MM.1S (cell line): ENCODE measurements around the gene COL13A1.

Source experiments
- DNase-seq: peaks from one replicate; pipeline ENCODE4 v3.0.0-alpha.2; 2015
- H2AFZ ChIP-seq: fragments of 300-600 bp; sonication (generic); 2 replicates; pipeline ENCODE4 v1.6.0; 2016; ENCODE audit warnings: antibody characterized with exemption, low read length
- H3F3A ChIP-seq: fragments of 300-600 bp; sonication (generic); 2 replicates; pipeline ENCODE4 v1.6.1; 2016; ENCODE audit warnings: mild to moderate bottlenecking, antibody characterized with exemption, low read length, moderate library complexity, mixed read lengths; ENCODE audit not compliant: insufficient read depth
- H3K27ac ChIP-seq: fragments of 300-600 bp; sonication (generic); 2 replicates; pipeline ENCODE4 v1.5.1; 2016; ENCODE audit warnings: mild to moderate bottlenecking, low read length
- H3K27me3 ChIP-seq: fragments of 300-600 bp; sonication (generic); replicated peaks from 2 replicates; pipeline ENCODE4 v1.6.0; 2016; ENCODE audit warnings: low read length; ENCODE audit not compliant: insufficient read depth
- H3K36me3 ChIP-seq: fragments of 300-600 bp; sonication (generic); replicated peaks from 2 replicates; pipeline ENCODE4 v1.6.1; 2016; ENCODE audit warnings: mild to moderate bottlenecking, low read length, mixed read lengths; ENCODE audit not compliant: insufficient read depth
- H3K4me1 ChIP-seq: fragments of 300-600 bp; sonication (generic); 2 replicates; pipeline ENCODE4 v1.6.1; 2016; ENCODE audit warnings: low read length, mixed read lengths
- H3K4me2 ChIP-seq: fragments of 300-600 bp; sonication (generic); 2 replicates; pipeline ENCODE4 v1.6.0; 2016; ENCODE audit warnings: low read depth, low read length
- H3K4me3 ChIP-seq: fragments of 300-600 bp; sonication (generic); 2 replicates; pipeline ENCODE4 v1.5.1; 2016; ENCODE audit warnings: low read length, mixed read lengths
- H3K79me2 ChIP-seq: fragments of 300-600 bp; sonication (generic); 2 replicates; pipeline ENCODE4 v1.6.1; 2016; ENCODE audit warnings: mixed run types, low read length, mixed read lengths
- H3K9ac ChIP-seq: fragments of 300-600 bp; sonication (generic); 2 replicates; pipeline ENCODE4 v1.6.1; 2016; ENCODE audit warnings: low read length, mixed read lengths
- H3K9me2 ChIP-seq: fragments of 300-600 bp; sonication (generic); replicated peaks from 2 replicates; pipeline ENCODE4 v1.6.1; 2016; ENCODE audit warnings: mild to moderate bottlenecking, low read length, mixed read lengths; ENCODE audit not compliant: insufficient read depth
- H3K9me3 ChIP-seq: fragments of 300-600 bp; sonication (generic); replicated peaks from 2 replicates; pipeline ENCODE4 v1.6.1; 2016; ENCODE audit warnings: mild to moderate bottlenecking, low read length, mixed read lengths; ENCODE audit not compliant: insufficient read depth
- H4K20me1 ChIP-seq: fragments of 300-600 bp; sonication (generic); 2 replicates; pipeline ENCODE4 v1.6.1; 2016; ENCODE audit warnings: mild to moderate bottlenecking, low read length, moderate library complexity, mixed read lengths; ENCODE audit not compliant: insufficient read depth
- CTCF ChIP-seq: fragments of 300-600 bp; sonication (generic); IDR thresholded peaks from 2 replicates; pipeline ENCODE4 v1.5.1; 2016; ENCODE audit warnings: antibody characterized with exemption, low read length, mixed read lengths
- EZH2 ChIP-seq: fragments of 300-600 bp; sonication (generic); optimal IDR thresholded peaks from 2 replicates; pipeline ENCODE3; 2017; ENCODE audit warnings: low read depth, mild to moderate bottlenecking, antibody characterized with exemption, low read length, mixed read lengths
- EZH2phosphoT487 ChIP-seq: fragments of 300-600 bp; sonication (generic); IDR thresholded peaks from 2 replicates; pipeline ENCODE4 v1.6.1; 2018; ENCODE audit warnings: antibody characterized with exemption, low read length

Gene COL13A1

GRCh38 chr10:69952821-69953221 is 151.1 kb downstream of the COL13A1 start:
- Histone ChIP-seq H3K4me3 (no peak overlapping the region), H3K4me2 (no peak overlapping the region), H3K27ac (no peak overlapping the region), H3K9me2 (no peaks in the 10 kb centered on the region), H3F3A (no peaks in the 10 kb centered on the region), H3K36me3 (no peaks in the 10 kb centered on the region), H2AFZ (no peak overlapping the region), H3K4me1 (no peaks in the 10 kb centered on the region), H3K9ac (no peak overlapping the region), H3K9me3 (no peaks in the 10 kb centered on the region), H3K27me3 (peaks cover 18% of the 10 kb centered on the region), H3K79me2 (no peaks in the 10 kb centered on the region), H4K20me1 (no peaks in the 10 kb centered on the region)
- DNase-seq = no peak
- TF ChIP-seq CTCF (no peak), EZH2phosphoT487 (no peak), EZH2 (no peak)

GRCh38 chr10:69953851-69954250 is 152.1 kb downstream of the COL13A1 start:
- no peak overlapping the region for H3K27ac ChIP-seq
- H3K79me2 ChIP-seq = no peaks in the 10 kb centered on the region
- no peak overlapping the region for H3K9ac ChIP-seq
- no peaks in the 10 kb centered on the region for H3K9me2 ChIP-seq
- H3K36me3 ChIP-seq = no peaks in the 10 kb centered on the region
- H3K4me1 ChIP-seq = no peaks in the 10 kb centered on the region
- H4K20me1 ChIP-seq = no peaks in the 10 kb centered on the region
- H3K4me3 ChIP-seq = no peak overlapping the region
- H3F3A ChIP-seq = no peaks in the 10 kb centered on the region
- no peak overlapping the region for H3K4me2 ChIP-seq
- no peak for DNase-seq
- no peak for TF ChIP-seq EZH2phosphoT487
- no peak for TF ChIP-seq CTCF
- TF ChIP-seq EZH2 = no peak
- H3K9me3 ChIP-seq = no peaks in the 10 kb centered on the region
- H3K27me3 ChIP-seq = peaks cover 8% of the 10 kb centered on the region
- H2AFZ ChIP-seq = no peak overlapping the region

- Histone ChIP-seq H3K9ac (no peak overlapping the region), H3K27me3 (no peaks in the 10 kb centered on the region; the same call in 1 of the 2 replicates), H3K4me3 (no peak overlapping the region), H3K4me2 (no peak overlapping the region), H3K9me2 (no peaks in the 10 kb centered on the region), H3K27ac (no peak overlapping the region), H3K36me3 (no peaks in the 10 kb centered on the region), H3K79me2 (no peaks in the 10 kb centered on the region), H3K4me1 (no peaks in the 10 kb centered on the region), H4K20me1 (no peaks in the 10 kb centered on the region), H3F3A (no peaks in the 10 kb centered on the region), H2AFZ (no peak overlapping the region), H3K9me3 (no peaks in the 10 kb centered on the region)
- no peak for TF ChIP-seq EZH2
- no peak for TF ChIP-seq EZH2phosphoT487
- no peak for TF ChIP-seq CTCF
- DNase-seq = no peak
Measured at GRCh38 chr10:69955211-69955805, 153.6 kb downstream of the COL13A1 start.
